ENCODE results near the gene CDC42EP5. TPM values are rescaled to one million over a fixed set of nuclear protein-coding genes. Genes with fewer than 3 reads are reported as not detected.

Gene CDC42EP5
- total and polyA plus RNA-seq, 4 donors, result 15.8 to 25.7 (median 21.3) TPM

DNA sequence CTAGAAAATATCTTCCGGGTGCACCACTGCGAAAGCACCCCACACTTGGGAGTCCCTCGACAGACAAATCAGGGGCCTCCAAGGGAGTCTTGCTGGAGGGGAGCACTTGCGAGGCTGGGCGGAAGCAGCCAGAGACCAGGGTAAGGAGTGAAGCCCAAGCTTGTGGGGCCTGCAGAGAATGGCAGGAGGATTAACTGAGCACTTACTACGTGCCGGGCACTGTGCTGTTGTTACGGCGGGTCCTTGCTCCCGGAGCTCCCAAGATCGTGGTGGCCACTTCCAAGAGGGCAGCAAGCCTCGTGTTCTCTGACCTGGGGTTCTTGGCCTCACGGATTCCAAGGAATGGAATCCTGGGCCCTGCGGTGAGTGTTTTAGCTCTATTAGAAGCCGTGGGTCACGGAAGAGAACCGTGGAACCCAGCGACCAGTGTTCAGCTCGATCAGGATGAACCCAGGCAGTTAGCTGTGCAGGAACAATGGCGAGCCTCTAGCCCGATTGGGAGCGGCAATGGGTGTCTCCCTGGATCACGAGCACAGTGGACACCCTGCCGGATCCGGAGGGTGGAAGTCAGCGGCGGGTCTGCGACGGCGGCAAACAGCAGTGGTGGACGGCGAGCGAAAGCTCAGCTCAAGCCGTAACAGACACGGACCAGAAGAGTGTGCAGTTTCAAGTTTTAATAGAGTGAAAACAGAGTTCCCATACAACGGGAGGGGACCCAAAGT lies 48.3 kb downstream of the CDC42EP5 start:
- no peak for ATAC-seq (ENCODE audit: insufficient read depth, low FRiP score)
- TF ChIP-seq, protein P1, sequence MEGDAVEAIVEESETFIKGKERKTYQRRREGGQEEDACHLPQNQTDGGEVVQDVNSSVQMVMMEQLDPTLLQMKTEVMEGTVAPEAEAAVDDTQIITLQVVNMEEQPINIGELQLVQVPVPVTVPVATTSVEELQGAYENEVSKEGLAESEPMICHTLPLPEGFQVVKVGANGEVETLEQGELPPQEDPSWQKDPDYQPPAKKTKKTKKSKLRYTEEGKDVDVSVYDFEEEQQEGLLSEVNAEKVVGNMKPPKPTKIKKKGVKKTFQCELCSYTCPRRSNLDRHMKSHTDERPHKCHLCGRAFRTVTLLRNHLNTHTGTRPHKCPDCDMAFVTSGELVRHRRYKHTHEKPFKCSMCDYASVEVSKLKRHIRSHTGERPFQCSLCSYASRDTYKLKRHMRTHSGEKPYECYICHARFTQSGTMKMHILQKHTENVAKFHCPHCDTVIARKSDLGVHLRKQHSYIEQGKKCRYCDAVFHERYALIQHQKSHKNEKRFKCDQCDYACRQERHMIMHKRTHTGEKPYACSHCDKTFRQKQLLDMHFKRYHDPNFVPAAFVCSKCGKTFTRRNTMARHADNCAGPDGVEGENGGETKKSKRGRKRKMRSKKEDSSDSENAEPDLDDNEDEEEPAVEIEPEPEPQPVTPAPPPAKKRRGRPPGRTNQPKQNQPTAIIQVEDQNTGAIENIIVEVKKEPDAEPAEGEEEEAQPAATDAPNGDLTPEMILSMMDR (IDR thresholded peaks at IDR 0.05; ENCODE audit: control extremely low read depth, extremely low read depth), result no peak
- no peak overlapping the region for H3K9ac ChIP-seq (ENCODE audit: insufficient read depth in 1 of 2, low read length in 2 of 2)
- H3K27ac ChIP-seq (ENCODE audit: low read depth in 1 of 2, low read length in 1 of 2), result no peak overlapping the region
- peaks cover 0 to 4% (median 0%) of the 10 kb centered on the region in 3 donors for H3K27me3 ChIP-seq (ENCODE audit: control insufficient read depth in 3 of 3, insufficient read depth in 3 of 3, low read length in 2 of 3)
- H3K4me3 ChIP-seq, result no peak overlapping the region
- DNase-seq, result no peak
- H3K36me3 ChIP-seq (ENCODE audit: control insufficient read depth in 4 of 4, insufficient read depth in 4 of 4, low read length in 4 of 4), result no peaks in the 10 kb centered on the region
- 88 to 93% methylated on average over 35 to 36 of the region's 36 CpGs for WGBS, 2 donors
- peaks cover 0 to 2% (median 0%) of the 10 kb centered on the region in 4 donors for H3K9me3 ChIP-seq (ENCODE audit: control insufficient read depth in 4 of 4, insufficient read depth in 3 of 4, low read length in 3 of 4)
- H3K4me1 ChIP-seq (ENCODE audit: control insufficient read depth in 5 of 5, insufficient read depth in 5 of 5, low read length in 5 of 5), result peaks cover 0 to 12% (median under 1%) of the 10 kb centered on the region in 5 donors

DNA sequence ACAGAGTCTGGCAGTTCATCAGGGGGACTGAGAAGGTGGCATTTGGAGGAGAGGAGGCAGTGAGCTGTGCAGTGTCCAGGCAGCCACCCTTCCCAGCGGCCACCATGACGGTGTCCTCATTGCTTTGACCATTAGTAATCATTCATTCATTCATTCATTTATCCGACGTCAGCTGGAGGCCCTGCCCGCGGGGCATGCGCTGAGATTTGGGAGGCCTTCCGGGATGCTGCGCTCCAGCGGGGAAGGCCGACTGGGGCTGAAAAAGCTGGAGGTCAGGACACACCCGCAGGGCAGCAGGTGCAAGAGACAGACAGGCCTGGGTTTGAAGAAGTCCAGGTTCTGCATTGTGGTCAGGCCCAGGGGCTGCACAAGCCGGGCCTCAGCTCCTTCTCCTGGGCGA lies 48.9 kb downstream of the CDC42EP5 start:
- no peak overlapping the region for H3K4me3 ChIP-seq
- peaks cover 0 to 6% (median 0%) of the 10 kb centered on the region in 5 donors for H3K4me1 ChIP-seq (ENCODE audit: control insufficient read depth in 5 of 5, insufficient read depth in 5 of 5, low read length in 5 of 5)
- no peak for DNase-seq
- peaks cover 0 to 4% (median 4%) of the 10 kb centered on the region in 3 donors for H3K27me3 ChIP-seq (ENCODE audit: control insufficient read depth in 3 of 3, insufficient read depth in 3 of 3, low read length in 2 of 3)
- H3K9ac ChIP-seq (ENCODE audit: insufficient read depth in 1 of 2, low read length in 2 of 2), result no peak overlapping the region
- TF ChIP-seq, protein P1 (IDR thresholded peaks at IDR 0.05; ENCODE audit: control extremely low read depth, extremely low read depth), result no peak
- ATAC-seq (ENCODE audit: insufficient read depth, low FRiP score), result no peak
- peaks cover 0 to 2% (median 0%) of the 10 kb centered on the region in 4 donors for H3K9me3 ChIP-seq (ENCODE audit: control insufficient read depth in 4 of 4, insufficient read depth in 3 of 4, low read length in 3 of 4)
- H3K27ac ChIP-seq (ENCODE audit: low read depth in 1 of 2, low read length in 1 of 2), result no peak overlapping the region
- no peaks in the 10 kb centered on the region for H3K36me3 ChIP-seq (ENCODE audit: control insufficient read depth in 4 of 4, insufficient read depth in 4 of 4, low read length in 4 of 4)
- 87 to 89% methylated on average over 14 of the region's 14 CpGs for WGBS, 2 donors

DNA sequence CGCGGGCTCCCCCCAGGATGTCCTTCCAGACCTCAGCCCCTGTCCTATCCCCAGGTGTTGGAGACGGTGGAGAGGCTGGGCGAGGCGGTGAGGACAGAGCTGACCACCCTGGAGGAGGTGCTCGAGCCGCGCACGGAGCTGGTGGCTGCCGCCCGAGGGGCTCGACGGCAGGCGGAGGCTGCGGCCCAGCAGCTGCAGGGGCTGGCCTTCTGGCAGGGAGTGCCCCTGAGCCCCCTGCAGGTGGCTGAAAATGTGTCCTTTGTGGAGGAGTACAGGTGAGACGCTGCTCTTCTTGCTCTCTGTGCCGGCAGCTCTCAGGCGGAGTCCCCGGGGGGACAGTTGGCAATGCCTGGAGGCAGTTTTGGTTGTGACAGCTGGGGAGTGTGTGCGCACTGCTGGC lies 51.0 kb downstream of the CDC42EP5 start:
- Histone ChIP-seq H3K9ac (ENCODE audit: insufficient read depth in 1 of 2, low read length in 2 of 2) (no peak overlapping the region), H3K27ac (ENCODE audit: low read depth in 1 of 2, low read length in 1 of 2) (no peak overlapping the region), H3K4me1 (ENCODE audit: control insufficient read depth in 5 of 5, insufficient read depth in 5 of 5, low read length in 5 of 5) (peaks cover 0 to 15% (median 2%) of the 10 kb centered on the region in 5 donors), H3K27me3 (ENCODE audit: control insufficient read depth in 3 of 3, insufficient read depth in 3 of 3, low read length in 2 of 3) (peaks cover 6 to 10% (median 8%) of the 10 kb centered on the region in 3 donors), H3K4me3 (no peak overlapping the region), H3K36me3 (ENCODE audit: control insufficient read depth in 4 of 4, insufficient read depth in 4 of 4, low read length in 4 of 4) (no peaks in the 10 kb centered on the region), H3K9me3 (ENCODE audit: control insufficient read depth in 4 of 4, insufficient read depth in 3 of 4, low read length in 3 of 4) (peaks cover 0 to 3% (median 0%) of the 10 kb centered on the region in 4 donors)
- ATAC-seq (ENCODE audit: insufficient read depth, low FRiP score), result no peak
- TF ChIP-seq, protein P1 (IDR thresholded peaks at IDR 0.05; ENCODE audit: control extremely low read depth, extremely low read depth), result no peak
- no peak for DNase-seq
- WGBS, 2 donors, result 78 to 79% methylated on average over 20 of the region's 20 CpGs
